Measurements from ENCODE around the gene SPATA32.

SPATA32 gene

DNA sequence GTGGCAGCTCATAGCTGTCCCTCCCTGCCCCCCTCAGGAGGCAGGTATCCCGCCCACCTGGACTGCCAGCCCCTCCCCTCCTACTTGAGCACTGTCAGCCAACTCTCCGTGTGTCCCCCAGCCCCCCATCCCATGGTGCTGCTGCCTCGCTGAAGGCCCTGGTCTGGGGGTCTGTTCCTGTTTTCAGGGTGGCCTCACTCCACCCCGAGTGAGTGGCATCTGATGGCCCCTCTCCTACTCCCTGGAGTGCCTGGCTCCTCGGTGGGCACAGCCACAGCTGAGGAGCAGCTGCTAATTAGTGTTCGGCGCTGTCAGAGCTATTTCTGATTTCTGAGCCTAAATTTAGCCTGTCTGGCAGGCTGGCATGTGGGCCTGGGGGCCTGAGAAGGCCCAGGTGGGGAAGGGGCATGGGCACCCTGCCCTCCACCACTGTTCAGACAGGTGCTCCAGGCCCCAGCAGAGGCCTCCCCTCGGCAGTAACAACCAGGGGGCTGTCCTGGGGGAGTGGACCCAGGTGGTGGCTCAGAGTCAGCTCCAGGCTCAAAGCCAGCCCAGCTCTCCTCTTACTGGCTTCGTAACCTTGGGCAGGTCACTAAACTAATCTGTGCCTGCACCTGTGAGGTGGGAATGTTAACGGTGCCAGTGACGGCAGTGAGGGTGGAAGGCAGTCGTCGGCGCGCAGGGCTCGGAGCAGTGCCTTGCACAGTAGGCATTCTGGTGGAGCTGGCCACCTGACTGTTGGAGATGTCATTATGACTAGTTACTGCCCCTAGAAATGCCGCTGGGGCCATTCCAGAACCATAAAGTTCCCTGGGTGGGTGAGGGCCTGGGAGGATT is 33.8 kb downstream of the SPATA32 start:
- no peak for ATAC-seq
- TF ChIP-seq, protein P1, sequence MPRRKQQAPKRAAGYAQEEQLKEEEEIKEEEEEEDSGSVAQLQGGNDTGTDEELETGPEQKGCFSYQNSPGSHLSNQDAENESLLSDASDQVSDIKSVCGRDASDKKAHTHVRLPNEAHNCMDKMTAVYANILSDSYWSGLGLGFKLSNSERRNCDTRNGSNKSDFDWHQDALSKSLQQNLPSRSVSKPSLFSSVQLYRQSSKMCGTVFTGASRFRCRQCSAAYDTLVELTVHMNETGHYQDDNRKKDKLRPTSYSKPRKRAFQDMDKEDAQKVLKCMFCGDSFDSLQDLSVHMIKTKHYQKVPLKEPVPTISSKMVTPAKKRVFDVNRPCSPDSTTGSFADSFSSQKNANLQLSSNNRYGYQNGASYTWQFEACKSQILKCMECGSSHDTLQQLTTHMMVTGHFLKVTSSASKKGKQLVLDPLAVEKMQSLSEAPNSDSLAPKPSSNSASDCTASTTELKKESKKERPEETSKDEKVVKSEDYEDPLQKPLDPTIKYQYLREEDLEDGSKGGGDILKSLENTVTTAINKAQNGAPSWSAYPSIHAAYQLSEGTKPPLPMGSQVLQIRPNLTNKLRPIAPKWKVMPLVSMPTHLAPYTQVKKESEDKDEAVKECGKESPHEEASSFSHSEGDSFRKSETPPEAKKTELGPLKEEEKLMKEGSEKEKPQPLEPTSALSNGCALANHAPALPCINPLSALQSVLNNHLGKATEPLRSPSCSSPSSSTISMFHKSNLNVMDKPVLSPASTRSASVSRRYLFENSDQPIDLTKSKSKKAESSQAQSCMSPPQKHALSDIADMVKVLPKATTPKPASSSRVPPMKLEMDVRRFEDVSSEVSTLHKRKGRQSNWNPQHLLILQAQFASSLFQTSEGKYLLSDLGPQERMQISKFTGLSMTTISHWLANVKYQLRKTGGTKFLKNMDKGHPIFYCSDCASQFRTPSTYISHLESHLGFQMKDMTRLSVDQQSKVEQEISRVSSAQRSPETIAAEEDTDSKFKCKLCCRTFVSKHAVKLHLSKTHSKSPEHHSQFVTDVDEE (CRISPR knock-in tag; IDR thresholded peaks at IDR 0.05) = no peak
- TF ChIP-seq, protein P2, sequence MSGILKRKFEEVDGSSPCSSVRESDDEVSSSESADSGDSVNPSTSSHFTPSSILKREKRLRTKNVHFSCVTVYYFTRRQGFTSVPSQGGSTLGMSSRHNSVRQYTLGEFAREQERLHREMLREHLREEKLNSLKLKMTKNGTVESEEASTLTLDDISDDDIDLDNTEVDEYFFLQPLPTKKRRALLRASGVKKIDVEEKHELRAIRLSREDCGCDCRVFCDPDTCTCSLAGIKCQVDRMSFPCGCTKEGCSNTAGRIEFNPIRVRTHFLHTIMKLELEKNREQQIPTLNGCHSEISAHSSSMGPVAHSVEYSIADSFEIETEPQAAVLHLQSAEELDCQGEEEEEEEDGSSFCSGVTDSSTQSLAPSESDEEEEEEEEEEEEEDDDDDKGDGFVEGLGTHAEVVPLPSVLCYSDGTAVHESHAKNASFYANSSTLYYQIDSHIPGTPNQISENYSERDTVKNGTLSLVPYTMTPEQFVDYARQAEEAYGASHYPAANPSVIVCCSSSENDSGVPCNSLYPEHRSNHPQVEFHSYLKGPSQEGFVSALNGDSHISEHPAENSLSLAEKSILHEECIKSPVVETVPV (CRISPR knock-in tag; IDR thresholded peaks at IDR 0.05) = no peak
- TF ChIP-seq PPARA (CRISPR knock-in tag; IDR thresholded peaks at IDR 0.05; ENCODE audit: borderline replicate concordance) = no peak
- TF ChIP-seq, protein P3, sequence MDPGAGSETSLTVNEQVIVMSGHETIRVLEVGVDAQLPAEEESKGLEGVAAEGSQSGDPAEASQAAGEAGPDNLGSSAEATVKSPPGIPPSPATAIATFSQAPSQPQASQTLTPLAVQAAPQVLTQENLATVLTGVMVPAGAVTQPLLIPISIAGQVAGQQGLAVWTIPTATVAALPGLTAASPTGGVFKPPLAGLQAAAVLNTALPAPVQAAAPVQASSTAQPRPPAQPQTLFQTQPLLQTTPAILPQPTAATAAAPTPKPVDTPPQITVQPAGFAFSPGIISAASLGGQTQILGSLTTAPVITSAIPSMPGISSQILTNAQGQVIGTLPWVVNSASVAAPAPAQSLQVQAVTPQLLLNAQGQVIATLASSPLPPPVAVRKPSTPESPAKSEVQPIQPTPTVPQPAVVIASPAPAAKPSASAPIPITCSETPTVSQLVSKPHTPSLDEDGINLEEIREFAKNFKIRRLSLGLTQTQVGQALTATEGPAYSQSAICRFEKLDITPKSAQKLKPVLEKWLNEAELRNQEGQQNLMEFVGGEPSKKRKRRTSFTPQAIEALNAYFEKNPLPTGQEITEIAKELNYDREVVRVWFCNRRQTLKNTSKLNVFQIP (CRISPR knock-in tag; IDR thresholded peaks at IDR 0.05; ENCODE audit: borderline replicate concordance, low read depth) = no peak
- TF ChIP-seq OSR1 (CRISPR knock-in tag; IDR thresholded peaks at IDR 0.05) = no peak
- no peak for TF ChIP-seq RARB (CRISPR knock-in tag; IDR thresholded peaks at IDR 0.05)
- TF ChIP-seq ESRRG (CRISPR knock-in tag; IDR thresholded peaks at IDR 0.05) = no peak
- TF ChIP-seq ZFP3 (CRISPR knock-in tag; IDR thresholded peaks at IDR 0.05) = no peak
- no peak for TF ChIP-seq ISL1 (CRISPR knock-in tag; IDR thresholded peaks at IDR 0.05)
- no peak for TF ChIP-seq SNAI2 (CRISPR knock-in tag; IDR thresholded peaks at IDR 0.05)
- TF ChIP-seq ZFP30 (CRISPR knock-in tag; IDR thresholded peaks at IDR 0.05) = no peak
- TF ChIP-seq ZNF565 (CRISPR knock-in tag; conservative IDR thresholded peaks at IDR 0.05; ENCODE audit: low read depth) = no peak
- TF ChIP-seq, protein P4, sequence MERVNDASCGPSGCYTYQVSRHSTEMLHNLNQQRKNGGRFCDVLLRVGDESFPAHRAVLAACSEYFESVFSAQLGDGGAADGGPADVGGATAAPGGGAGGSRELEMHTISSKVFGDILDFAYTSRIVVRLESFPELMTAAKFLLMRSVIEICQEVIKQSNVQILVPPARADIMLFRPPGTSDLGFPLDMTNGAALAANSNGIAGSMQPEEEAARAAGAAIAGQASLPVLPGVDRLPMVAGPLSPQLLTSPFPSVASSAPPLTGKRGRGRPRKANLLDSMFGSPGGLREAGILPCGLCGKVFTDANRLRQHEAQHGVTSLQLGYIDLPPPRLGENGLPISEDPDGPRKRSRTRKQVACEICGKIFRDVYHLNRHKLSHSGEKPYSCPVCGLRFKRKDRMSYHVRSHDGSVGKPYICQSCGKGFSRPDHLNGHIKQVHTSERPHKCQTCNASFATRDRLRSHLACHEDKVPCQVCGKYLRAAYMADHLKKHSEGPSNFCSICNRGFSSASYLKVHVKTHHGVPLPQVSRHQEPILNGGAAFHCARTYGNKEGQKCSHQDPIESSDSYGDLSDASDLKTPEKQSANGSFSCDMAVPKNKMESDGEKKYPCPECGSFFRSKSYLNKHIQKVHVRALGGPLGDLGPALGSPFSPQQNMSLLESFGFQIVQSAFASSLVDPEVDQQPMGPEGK (CRISPR knock-in tag; IDR thresholded peaks at IDR 0.05; ENCODE audit: borderline replicate concordance) = no peak
- no peak for TF ChIP-seq ZC3H10 (CRISPR knock-in tag; IDR thresholded peaks at IDR 0.05)

DNA sequence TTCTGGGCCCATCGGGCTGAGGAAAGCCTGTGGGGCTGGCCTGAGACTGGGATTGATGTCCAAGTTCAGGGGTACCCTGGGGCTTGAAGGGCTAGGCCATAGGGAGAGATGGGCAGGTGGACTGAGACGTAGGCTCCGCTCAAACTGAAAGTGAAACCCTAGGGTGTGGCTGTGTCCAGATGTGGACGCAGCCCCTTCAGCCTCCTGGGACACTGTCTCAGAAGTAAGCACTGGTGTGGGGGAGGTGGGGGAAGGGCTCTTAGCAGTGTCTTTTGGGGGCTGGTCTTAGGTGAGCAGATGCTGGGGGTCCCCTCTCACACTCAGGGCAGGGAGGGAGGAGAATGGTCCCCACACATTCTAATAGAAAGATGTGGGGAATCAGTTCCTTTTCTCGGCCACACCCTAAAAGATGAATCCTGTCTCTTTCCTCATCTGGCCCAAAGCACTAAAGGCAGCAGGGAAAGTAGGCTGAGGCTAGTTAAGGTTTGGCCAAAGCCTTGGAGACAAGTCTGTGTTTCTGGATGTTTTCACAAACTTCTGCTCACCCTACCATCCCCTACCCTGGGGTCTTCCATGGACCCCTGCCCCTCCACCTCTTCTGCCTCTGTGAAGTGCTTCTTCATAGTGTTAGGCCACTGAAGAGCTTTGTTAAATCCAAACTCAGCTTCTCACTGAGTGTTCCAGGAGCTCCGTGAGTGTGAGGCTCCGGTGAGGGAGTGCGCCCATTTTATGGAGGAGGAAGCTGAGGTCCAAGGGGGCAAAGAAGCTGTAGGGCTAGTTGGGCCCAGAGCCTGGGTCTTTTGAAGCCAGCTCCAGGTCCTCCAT is 34.6 kb downstream of the SPATA32 start:
- ATAC-seq = no peak
- TF ChIP-seq SNAI2 (CRISPR knock-in tag; IDR thresholded peaks at IDR 0.05) (no peak), ZFP30 (CRISPR knock-in tag; IDR thresholded peaks at IDR 0.05) (no peak), PPARA (CRISPR knock-in tag; IDR thresholded peaks at IDR 0.05; ENCODE audit: borderline replicate concordance) (no peak), OSR1 (CRISPR knock-in tag; IDR thresholded peaks at IDR 0.05) (no peak), TOX (CRISPR knock-in tag; IDR thresholded peaks at IDR 0.05; ENCODE audit: borderline replicate concordance) (no peak), CSDC2 (CRISPR knock-in tag; IDR thresholded peaks at IDR 0.05) (no peak)
- TF ChIP-seq, protein P5, sequence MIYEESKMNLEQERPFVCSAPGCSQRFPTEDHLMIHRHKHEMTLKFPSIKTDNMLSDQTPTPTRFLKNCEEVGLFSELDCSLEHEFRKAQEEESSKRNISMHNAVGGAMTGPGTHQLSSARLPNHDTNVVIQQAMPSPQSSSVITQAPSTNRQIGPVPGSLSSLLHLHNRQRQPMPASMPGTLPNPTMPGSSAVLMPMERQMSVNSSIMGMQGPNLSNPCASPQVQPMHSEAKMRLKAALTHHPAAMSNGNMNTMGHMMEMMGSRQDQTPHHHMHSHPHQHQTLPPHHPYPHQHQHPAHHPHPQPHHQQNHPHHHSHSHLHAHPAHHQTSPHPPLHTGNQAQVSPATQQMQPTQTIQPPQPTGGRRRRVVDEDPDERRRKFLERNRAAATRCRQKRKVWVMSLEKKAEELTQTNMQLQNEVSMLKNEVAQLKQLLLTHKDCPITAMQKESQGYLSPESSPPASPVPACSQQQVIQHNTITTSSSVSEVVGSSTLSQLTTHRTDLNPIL (CRISPR knock-in tag; IDR thresholded peaks at IDR 0.05; ENCODE audit: low read depth) = no peak
- TF ChIP-seq, protein P1 (CRISPR knock-in tag; IDR thresholded peaks at IDR 0.05) = no peak
- TF ChIP-seq, protein P4 (CRISPR knock-in tag; IDR thresholded peaks at IDR 0.05; ENCODE audit: borderline replicate concordance) = no peak
- TF ChIP-seq, protein P3 (CRISPR knock-in tag; IDR thresholded peaks at IDR 0.05; ENCODE audit: borderline replicate concordance, low read depth) = no peak
- TF ChIP-seq, protein P2 (CRISPR knock-in tag; IDR thresholded peaks at IDR 0.05) = no peak

Data from SK-N-SH treated with all-trans-retinoic acid at 6 μM for 48 hours (cell line).